Measurements from ENCODE around the gene GPATCH8.

Gene GPATCH8

GRCh38 chr17:44359006-44359405, 144.2 kb downstream of the GPATCH8 start:
- DNase-seq (ENCODE audit: extremely low read depth in 1 of 2, low read depth in 1 of 2): no peak

- no peak for DNase-seq (ENCODE audit: extremely low read depth in 1 of 2, low read depth in 1 of 2)
Observed at GRCh38 chr17:44358066-44358465, 145.1 kb downstream of the GPATCH8 start.

GRCh38 chr17:44356241-44356640, 147.0 kb downstream of the GPATCH8 start:
- DNase-seq (ENCODE audit: extremely low read depth in 1 of 2, low read depth in 1 of 2): no peak

- no peak for DNase-seq (ENCODE audit: extremely low read depth in 1 of 2, low read depth in 1 of 2)
Observed at GRCh38 chr17:44355642-44356099, 147.5 kb downstream of the GPATCH8 start.

- DNase-seq (ENCODE audit: extremely low read depth in 1 of 2, low read depth in 1 of 2): peak in 1 of 2 donors; percentile 44
Observed at GRCh38 chr17:44354582-44355561, 148.3 kb downstream of the GPATCH8 start.

- DNase-seq (ENCODE audit: extremely low read depth in 1 of 2, low read depth in 1 of 2): no peak
Observed at GRCh38 chr17:44353672-44354331, 149.4 kb downstream of the GPATCH8 start.

- DNase-seq (ENCODE audit: extremely low read depth in 1 of 2, low read depth in 1 of 2): no peak
Observed at GRCh38 chr17:44352828-44353671, 150.2 kb downstream of the GPATCH8 start.

- DNase-seq (ENCODE audit: extremely low read depth in 1 of 2, low read depth in 1 of 2): no peak
Observed at GRCh38 chr17:44351961-44352827, 151.0 kb downstream of the GPATCH8 start.

- no peak for DNase-seq (ENCODE audit: extremely low read depth in 1 of 2, low read depth in 1 of 2)
Observed at GRCh38 chr17:44351464-44351863, 151.7 kb downstream of the GPATCH8 start.

- peak; percentile 47 to 56 for DNase-seq (ENCODE audit: extremely low read depth in 1 of 2, low read depth in 1 of 2)
Observed at GRCh38 chr17:44350733-44351226, 152.4 kb downstream of the GPATCH8 start.

GRCh38 chr17:44349553-44350070, 153.6 kb downstream of the GPATCH8 start:
- no peak for DNase-seq (ENCODE audit: extremely low read depth in 1 of 2, low read depth in 1 of 2)

GRCh38 chr17:44348988-44349364, 154.2 kb downstream of the GPATCH8 start:
- no peak for DNase-seq (ENCODE audit: extremely low read depth in 1 of 2, low read depth in 1 of 2)

GRCh38 chr17:44348234-44348987, 154.8 kb downstream of the GPATCH8 start:
- no peak for DNase-seq (ENCODE audit: extremely low read depth in 1 of 2, low read depth in 1 of 2)

Measured in stimulated activated CD8-positive, alpha-beta memory T cell treated with anti-CD3 and anti-CD28 coated beads, Interleukin-7, amount 100 ng/mL, for 48 hours (primary cell).